Neural cell (in vitro differentiated cells): ENCODE measurements around the gene SP3. TPM values are rescaled to one million over a fixed set of nuclear protein-coding genes. Genes with fewer than 3 reads are reported as not detected.

Source experiments
- H2AFZ ChIP-seq: fragments of 200-600, 300-800 bp; sonication (generic), shearing (Covaris generic); 2 replicates; pipeline ENCODE4 v1.6.0; 2014; ENCODE audit warnings: low read depth, mild to moderate bottlenecking, antibody characterized with exemption, low read length, moderate library complexity
- H3F3A ChIP-seq: fragments of 200-600 bp; shearing (Covaris generic); 2 replicates; pipeline ENCODE4 v1.6.1; 2016; ENCODE audit warnings: mild to moderate bottlenecking, moderate library complexity, mixed read lengths, antibody characterized with exemption, low read length; ENCODE audit not compliant: insufficient read depth, poor library complexity, severe bottlenecking
- H3K27ac ChIP-seq: fragments of 200-600, 300-800 bp; sonication (generic), shearing (Covaris generic); 2 replicates; pipeline ENCODE4 v1.5.1; 2014; ENCODE audit warnings: mild to moderate bottlenecking, low read length, moderate library complexity
- H3K27me3 ChIP-seq: fragments of 300-800, 200-600 bp; sonication (generic), shearing (Covaris generic); 2 replicates; pipeline ENCODE4 v1.6.0; 2014; ENCODE audit warnings: mild to moderate bottlenecking, low read depth, low read length, moderate library complexity; ENCODE audit not compliant: insufficient read depth
- H3K36me3 ChIP-seq: fragments of 300-800, 200-600 bp; sonication (generic), shearing (Covaris generic); 2 replicates; pipeline ENCODE4 v1.5.1; 2014; ENCODE audit warnings: mild to moderate bottlenecking, antibody characterized with exemption, low read length, moderate library complexity; ENCODE audit not compliant: insufficient read depth
- H3K4me2 ChIP-seq: fragments of 300-800, 200-600 bp; sonication (generic), shearing (Covaris generic); 2 replicates; pipeline ENCODE4 v1.6.0; 2014; ENCODE audit warnings: mild to moderate bottlenecking, low read length
- H3K4me3 ChIP-seq: fragments of 300-800, 200-600 bp; sonication (generic), shearing (Covaris generic); 2 replicates; pipeline ENCODE4 v1.5.1; 2014; ENCODE audit warnings: mild to moderate bottlenecking, low read length, moderate library complexity
- H3K79me2 ChIP-seq: fragments of 200-600 bp; shearing (Covaris generic); replicated peaks from 2 replicates; pipeline ENCODE4 v1.6.0; 2014; ENCODE audit warnings: mild to moderate bottlenecking, low read length, moderate library complexity; ENCODE audit not compliant: insufficient read depth
- H3K9ac ChIP-seq: fragments of 300-800, 200-600 bp; sonication (generic), shearing (Covaris generic); 2 replicates; pipeline ENCODE4 v1.6.1; 2016; ENCODE audit warnings: mild to moderate bottlenecking, low read length, mixed read lengths
- H3K9me2 ChIP-seq: fragments of 200-600 bp; shearing (Covaris generic); 2 replicates; pipeline ENCODE4 v1.6.1; 2016; ENCODE audit warnings: mild to moderate bottlenecking, low read length, mixed read lengths; ENCODE audit not compliant: insufficient read depth
- H3K9me3 ChIP-seq: fragments of 200-600, 300-800 bp; sonication (generic), shearing (Covaris generic); 2 replicates; pipeline ENCODE4 v1.6.1; 2016; ENCODE audit warnings: mild to moderate bottlenecking, mixed run types, low read length, moderate library complexity, mixed read lengths
- H4K20me1 ChIP-seq: fragments of 200-600 bp; shearing (Covaris generic); 2 replicates; pipeline ENCODE4 v1.6.1; 2016; ENCODE audit warnings: mild to moderate bottlenecking, mixed run types; ENCODE audit not compliant: insufficient read depth
- CTCF ChIP-seq: fragments of 450-650 bp; IDR thresholded peaks from 2 replicates; pipeline ENCODE4 v1.5.1; 2014; ENCODE audit warnings: antibody characterized with exemption, mild to moderate bottlenecking, moderate library complexity; ENCODE audit not compliant: poor library complexity, severe bottlenecking
- EP300 ChIP-seq: fragments of 450-650 bp; conservative IDR thresholded peaks from 2 replicates; pipeline ENCODE4 v1.6.1; 2014; ENCODE audit warnings: antibody characterized with exemption, mild to moderate bottlenecking, moderate library complexity; ENCODE audit not compliant: poor library complexity, severe bottlenecking
- EZH2 ChIP-seq: fragments of 200-600, 300-800 bp; shearing (Covaris generic), sonication (generic); IDR thresholded peaks from 2 replicates; pipeline ENCODE4 v1.6.1; 2014; ENCODE audit warnings: antibody characterized with exemption, low read length, borderline replicate concordance, mild to moderate bottlenecking; ENCODE audit not compliant: insufficient read depth, poor library complexity, severe bottlenecking
- MXI1 ChIP-seq: fragments of 450-650 bp; conservative IDR thresholded peaks from 2 replicates; pipeline ENCODE4 v1.6.1; 2014; ENCODE audit warnings: antibody characterized with exemption, mild to moderate bottlenecking; ENCODE audit not compliant: poor library complexity, severe bottlenecking
- POLR2AphosphoS5 ChIP-seq: IDR thresholded peaks from 2 replicates; pipeline ENCODE4 v1.6.1; 2012
- RAD21 ChIP-seq: fragments of 450-650 bp; conservative IDR thresholded peaks from 2 replicates; pipeline ENCODE4 v1.6.1; 2014; ENCODE audit warnings: antibody characterized with exemption, mild to moderate bottlenecking, moderate library complexity
- SMC3 ChIP-seq: fragments of 450-650 bp; conservative IDR thresholded peaks from 2 replicates; pipeline ENCODE4 v1.6.1; 2014; ENCODE audit warnings: antibody characterized with exemption, mild to moderate bottlenecking, moderate library complexity; ENCODE audit not compliant: poor library complexity
- TAF1 ChIP-seq: IDR thresholded peaks from 2 replicates; pipeline ENCODE4 v1.6.1; 2012; ENCODE audit warnings: low read depth
- polyA plus RNA-seq: library from polyadenylated mRNA; depleted of rRNA; stranded (reverse); fragments of >200 nt; gene quantifications from 2 replicates; pipeline ENCODE4 v1.2.3, GENCODE V29; 2014
- TF ChIP-seq, protein P1 (sequence below): IDR thresholded peaks from 2 replicates; pipeline ENCODE4 v1.6.1; 2012; ENCODE audit warnings: borderline replicate concordance

The SP3 gene
- polyA plus RNA-seq, 1 donor from 2014 or later: 57.8 TPM

DNA sequence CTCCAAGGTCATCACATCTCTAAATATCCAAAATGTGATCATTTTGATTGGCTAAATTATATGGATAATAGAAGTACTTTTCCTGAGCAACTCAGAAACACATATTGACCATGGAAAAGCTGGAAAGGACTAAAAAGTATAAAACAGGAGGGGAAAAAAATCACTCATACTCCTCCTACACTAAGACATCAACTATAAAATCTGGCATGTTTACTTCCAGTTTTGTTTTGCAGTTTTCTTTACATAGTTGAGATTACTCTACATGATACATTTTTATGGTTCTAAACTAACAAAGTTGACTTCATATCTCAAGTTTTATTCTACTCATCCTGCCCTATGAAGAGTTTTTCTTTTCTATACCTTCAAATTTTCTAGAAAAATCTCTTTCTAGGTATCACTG lies 46.0 kb upstream of the SP3 start:
- TF ChIP-seq MXI1: no peak
- H3F3A ChIP-seq: no peaks in the 10 kb centered on the region
- H3K9ac ChIP-seq: no peak overlapping the region
- no peaks in the 10 kb centered on the region for H4K20me1 ChIP-seq
- H3K9me2 ChIP-seq: no peaks in the 10 kb centered on the region
- no peaks in the 10 kb centered on the region for H3K79me2 ChIP-seq
- no peaks in the 10 kb centered on the region for H3K27me3 ChIP-seq
- no peaks in the 10 kb centered on the region for H3K36me3 ChIP-seq
- no peaks in the 10 kb centered on the region for H3K9me3 ChIP-seq
- no peak overlapping the region for H2AFZ ChIP-seq
- H3K4me3 ChIP-seq: no peak overlapping the region
- H3K4me2 ChIP-seq: no peak overlapping the region
- H3K27ac ChIP-seq: no peak overlapping the region

DNA sequence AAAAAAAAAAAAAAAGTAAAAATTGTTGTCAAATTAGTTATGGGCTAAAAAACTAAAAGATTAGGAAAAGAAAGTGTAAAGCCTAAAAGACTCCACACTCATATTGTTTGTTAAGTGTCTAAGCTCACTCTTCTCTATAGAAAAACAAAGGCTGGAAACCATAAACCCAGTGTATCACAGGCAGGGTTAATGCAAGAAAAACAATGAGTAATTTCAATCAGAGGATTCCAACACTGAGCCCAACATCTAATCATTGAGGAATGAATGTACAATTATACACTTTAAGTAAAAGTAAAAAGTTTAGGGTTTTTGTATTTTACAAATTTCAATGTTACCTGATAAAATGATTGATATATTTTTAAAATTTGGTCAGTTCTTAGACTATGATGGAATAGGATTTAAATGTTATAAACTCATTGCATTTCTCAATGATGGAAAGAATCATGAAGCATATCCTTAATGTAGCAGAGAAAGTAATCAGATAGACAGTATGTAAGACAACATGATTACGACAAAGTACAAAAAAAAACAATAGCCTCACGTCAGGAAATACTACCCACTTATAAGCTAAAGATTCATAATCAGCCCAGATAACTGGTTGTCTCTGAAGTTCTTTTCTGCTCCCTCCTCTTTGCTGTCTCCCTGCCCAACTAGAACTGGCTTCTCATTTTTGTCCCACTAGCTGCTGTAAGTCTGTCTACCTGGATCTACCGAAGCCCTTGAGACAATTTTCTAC lies 44.5 kb upstream of the SP3 start:
- TF ChIP-seq MXI1: no peak
- TF ChIP-seq EP300: no peak
- TF ChIP-seq CTCF: no peak
- TF ChIP-seq, protein P1, sequence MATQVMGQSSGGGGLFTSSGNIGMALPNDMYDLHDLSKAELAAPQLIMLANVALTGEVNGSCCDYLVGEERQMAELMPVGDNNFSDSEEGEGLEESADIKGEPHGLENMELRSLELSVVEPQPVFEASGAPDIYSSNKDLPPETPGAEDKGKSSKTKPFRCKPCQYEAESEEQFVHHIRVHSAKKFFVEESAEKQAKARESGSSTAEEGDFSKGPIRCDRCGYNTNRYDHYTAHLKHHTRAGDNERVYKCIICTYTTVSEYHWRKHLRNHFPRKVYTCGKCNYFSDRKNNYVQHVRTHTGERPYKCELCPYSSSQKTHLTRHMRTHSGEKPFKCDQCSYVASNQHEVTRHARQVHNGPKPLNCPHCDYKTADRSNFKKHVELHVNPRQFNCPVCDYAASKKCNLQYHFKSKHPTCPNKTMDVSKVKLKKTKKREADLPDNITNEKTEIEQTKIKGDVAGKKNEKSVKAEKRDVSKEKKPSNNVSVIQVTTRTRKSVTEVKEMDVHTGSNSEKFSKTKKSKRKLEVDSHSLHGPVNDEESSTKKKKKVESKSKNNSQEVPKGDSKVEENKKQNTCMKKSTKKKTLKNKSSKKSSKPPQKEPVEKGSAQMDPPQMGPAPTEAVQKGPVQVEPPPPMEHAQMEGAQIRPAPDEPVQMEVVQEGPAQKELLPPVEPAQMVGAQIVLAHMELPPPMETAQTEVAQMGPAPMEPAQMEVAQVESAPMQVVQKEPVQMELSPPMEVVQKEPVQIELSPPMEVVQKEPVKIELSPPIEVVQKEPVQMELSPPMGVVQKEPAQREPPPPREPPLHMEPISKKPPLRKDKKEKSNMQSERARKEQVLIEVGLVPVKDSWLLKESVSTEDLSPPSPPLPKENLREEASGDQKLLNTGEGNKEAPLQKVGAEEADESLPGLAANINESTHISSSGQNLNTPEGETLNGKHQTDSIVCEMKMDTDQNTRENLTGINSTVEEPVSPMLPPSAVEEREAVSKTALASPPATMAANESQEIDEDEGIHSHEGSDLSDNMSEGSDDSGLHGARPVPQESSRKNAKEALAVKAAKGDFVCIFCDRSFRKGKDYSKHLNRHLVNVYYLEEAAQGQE: no peak
- TF ChIP-seq EZH2: no peak
- no peak for TF ChIP-seq TAF1
- TF ChIP-seq SMC3: no peak
- TF ChIP-seq RAD21: no peak
- TF ChIP-seq POLR2AphosphoS5: no peak
- H3K4me3 ChIP-seq: no peak overlapping the region
- H3K4me2 ChIP-seq: no peak overlapping the region
- no peaks in the 10 kb centered on the region for H4K20me1 ChIP-seq
- no peaks in the 10 kb centered on the region for H3K79me2 ChIP-seq
- no peaks in the 10 kb centered on the region for H3K9me2 ChIP-seq
- H3K27me3 ChIP-seq: no peaks in the 10 kb centered on the region
- H2AFZ ChIP-seq: no peak overlapping the region
- no peak overlapping the region for H3K27ac ChIP-seq
- no peaks in the 10 kb centered on the region for H3K9me3 ChIP-seq
- no peaks in the 10 kb centered on the region for H3F3A ChIP-seq
- no peak overlapping the region for H3K9ac ChIP-seq
- H3K36me3 ChIP-seq: no peaks in the 10 kb centered on the region
